H7 (cell line): ENCODE results near the gene KRTAP4-9. TPM values are rescaled to one million over a fixed set of nuclear protein-coding genes. Genes with fewer than 3 reads are reported as not detected.
"Not testable (repeated sequence)": the region's sequence is repeated elsewhere in the genome, so short reads cannot be mapped to it uniquely, and the experiment has no call there.

Source experiments
- DNase-seq: peaks from one replicate; pipeline ENCODE4 v3.0.0; 2012
- H3K27me3 ChIP-seq: 2 replicates; pipeline ENCODE4 v1.6.0; 2011; ENCODE audit warnings: mild to moderate bottlenecking, low read length; ENCODE audit not compliant: control insufficient read depth, insufficient read depth
- H3K36me3 ChIP-seq: replicated peaks from 2 replicates; pipeline ENCODE4 v1.5.1; 2011; ENCODE audit warnings: low read length; ENCODE audit not compliant: control insufficient read depth, insufficient read depth
- H3K4me3 ChIP-seq: 2 replicates; pipeline ENCODE4 v1.5.1; 2011; ENCODE audit warnings: low read depth, mild to moderate bottlenecking, control low read depth, low read length, moderate library complexity; ENCODE audit not compliant: insufficient read depth
- total RNA-seq: library from RNA; depleted of rRNA; stranded (reverse); fragments of >200 nt; shearing (Covaris generic); gene quantifications from 2 replicates; pipeline ENCODE4 v1.2.3, GENCODE V29; 2014; rRNA removed

The KRTAP4-9 gene
- not detected in 2 replicates for total RNA-seq

DNA sequence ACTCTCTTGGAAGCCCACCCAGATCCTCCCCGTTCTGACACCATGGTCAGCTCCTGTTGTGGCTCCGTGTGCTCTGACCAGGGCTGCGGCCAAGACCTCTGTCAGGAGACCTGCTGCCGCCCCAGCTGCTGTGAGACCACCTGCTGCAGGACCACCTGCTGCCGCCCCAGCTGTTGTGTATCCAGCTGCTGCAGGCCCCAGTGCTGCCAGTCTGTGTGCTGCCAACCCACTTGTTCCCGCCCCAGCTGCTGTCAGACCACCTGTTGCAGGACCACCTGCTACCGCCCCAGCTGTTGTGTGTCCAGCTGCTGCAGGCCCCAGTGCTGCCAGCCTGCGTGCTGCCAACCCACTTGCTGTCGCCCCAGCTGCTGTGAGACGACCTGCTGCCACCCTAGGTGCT, at the start of gene KRTAP4-9:
KRTAP4-9 (plus strand) TSS at position 43 of the 400 bp plus-strand sequence; CDS start at position 43, 0 bp downstream.
- H3K27me3 ChIP-seq, DNase-seq, H3K4me3 ChIP-seq, H3K36me3 ChIP-seq: not testable (repeated sequence)

DNA sequence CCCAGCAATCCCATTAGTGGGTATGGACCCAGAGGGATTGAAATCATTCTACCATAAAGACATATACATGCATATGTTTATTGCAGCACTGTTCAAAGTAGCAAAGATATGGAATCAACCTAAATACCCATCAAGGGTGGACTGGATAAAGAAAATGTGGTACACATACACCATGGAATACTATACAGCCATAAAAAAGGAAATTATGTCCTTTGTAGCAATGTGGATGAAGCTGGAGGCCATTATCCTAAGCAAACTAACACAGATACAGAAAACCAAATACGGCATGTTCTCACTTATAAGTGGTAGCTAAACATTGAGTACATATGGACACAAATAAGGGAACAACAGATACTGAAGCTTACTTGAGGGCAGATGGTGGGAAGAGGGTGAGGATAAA, 47.6 kb upstream of the KRTAP4-9 start:
- Histone ChIP-seq H3K36me3 (no peaks in the 10 kb centered on the region), H3K4me3 (no peak overlapping the region), H3K27me3 (no peaks in the 10 kb centered on the region)
- DNase-seq, result no peak

DNA sequence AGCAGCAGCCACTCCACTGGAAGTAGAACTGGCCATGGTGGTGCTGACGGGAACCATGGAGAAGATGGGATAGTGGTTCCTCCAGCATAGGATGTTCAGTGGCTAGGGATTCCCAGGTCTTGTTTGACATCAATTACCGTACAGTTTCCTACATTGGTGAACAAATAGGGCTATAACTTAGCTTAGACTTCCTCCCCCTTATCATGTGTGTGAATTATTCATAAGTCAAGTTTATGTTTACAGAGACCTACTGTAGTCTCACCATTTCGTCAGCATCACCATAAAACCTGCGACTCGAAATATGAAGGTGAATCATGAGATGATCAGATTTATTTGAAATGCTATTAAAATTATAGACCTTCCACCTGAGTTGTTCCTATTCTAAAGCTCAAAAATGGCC, 46.4 kb upstream of the KRTAP4-9 start:
- Histone ChIP-seq H3K36me3 (no peaks in the 10 kb centered on the region), H3K4me3 (no peak overlapping the region), H3K27me3 (no peaks in the 10 kb centered on the region)
- DNase-seq, result no peak

DNA sequence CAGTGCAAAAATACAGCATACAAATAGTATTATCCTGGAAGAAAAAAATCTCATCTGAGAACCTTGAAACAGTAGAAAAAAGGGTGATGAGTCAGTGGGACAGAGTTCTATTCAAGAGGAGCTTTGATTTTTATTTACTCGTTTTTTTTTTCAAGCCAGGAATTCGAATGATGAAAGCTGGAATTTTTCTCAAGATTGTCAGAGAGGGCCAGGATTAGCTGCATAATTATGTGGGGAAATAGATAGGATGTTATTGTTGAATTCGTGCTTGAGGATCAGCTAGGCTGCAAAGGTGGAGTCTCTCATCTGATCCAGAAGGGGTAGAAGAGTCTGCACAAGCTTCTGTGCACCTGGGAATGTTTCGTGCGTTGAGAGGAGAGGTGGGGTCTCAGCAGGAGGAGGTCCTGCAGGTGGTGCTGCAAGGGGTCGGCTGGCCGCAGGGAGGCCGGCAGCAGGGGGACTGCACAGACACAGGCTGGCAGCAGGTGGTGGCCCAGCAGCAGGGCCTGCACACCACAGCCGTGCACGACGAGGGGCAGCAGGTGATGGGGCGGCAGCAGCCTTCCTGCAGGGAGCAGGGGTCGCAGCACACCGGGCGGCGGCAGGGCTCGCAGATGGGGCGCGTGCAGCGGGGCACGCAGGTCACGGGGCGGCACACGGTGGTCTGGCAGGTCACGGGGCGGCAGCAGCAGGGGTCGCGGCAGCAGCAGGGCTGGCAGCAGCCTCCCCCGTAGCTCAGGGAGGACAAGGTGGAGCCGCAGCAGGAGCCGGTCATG, 45.7 kb upstream of the KRTAP4-9 start:
- H3K27me3 ChIP-seq, H3K36me3 ChIP-seq, H3K4me3 ChIP-seq: not testable (repeated sequence)
- DNase-seq, result peak; percentile 29

DNA sequence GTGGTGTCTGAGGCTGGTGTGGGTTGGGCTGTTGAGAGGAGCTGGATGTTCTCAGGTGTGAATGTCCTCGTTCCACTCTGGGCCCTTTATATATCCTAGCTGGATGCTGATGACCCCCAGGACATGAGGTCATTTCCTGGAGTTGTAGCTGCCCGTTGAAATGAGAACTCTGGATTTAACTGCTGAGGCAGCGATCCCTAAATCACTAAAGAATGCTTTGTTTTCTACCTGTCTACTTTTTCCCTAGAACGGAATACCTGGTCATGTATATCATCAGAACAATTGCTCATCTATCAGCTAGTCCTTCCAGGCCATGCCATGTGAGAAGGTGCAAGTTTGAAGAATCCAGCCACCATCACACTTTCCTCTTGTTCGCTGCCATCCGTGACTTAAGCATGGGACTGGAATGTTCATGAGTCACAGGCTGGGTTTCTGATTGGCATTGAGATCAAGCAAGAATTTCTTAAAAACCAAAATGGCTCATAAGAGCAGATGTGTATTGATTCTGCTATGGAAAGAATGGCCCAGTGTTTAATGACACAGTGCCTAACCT, 45.1 kb upstream of the KRTAP4-9 start, which contains the start of gene KRTAP2-3:
KRTAP2-3 (minus strand) TSS at position 63 of the 553 bp plus-strand sequence. CDS start 64 bp downstream, outside the sequence.
- no peak for DNase-seq
- Histone ChIP-seq H3K27me3 (no peaks in the 10 kb centered on the region), H3K36me3 (no peaks in the 10 kb centered on the region), H3K4me3 (no peak within 1 kb of the TSS)

DNA sequence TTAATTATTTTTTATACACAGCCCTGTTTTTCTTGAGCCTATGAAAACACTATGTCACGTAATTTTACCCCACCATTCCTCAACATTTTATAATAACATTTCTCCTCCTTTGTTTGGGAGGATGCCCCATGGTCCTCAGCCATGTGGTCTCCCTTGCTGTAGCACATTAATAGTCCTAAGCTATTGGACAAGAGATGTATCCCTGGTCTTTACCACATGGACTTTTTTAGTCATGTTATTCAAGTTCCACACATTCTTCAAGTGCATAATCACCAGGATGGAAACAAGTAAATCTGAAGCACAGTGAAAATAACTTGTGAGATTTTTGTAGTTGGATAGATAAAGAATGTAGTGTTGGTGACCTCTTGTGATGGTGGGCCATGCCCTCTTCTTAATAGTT, 43.2 kb upstream of the KRTAP4-9 start:
- no peak overlapping the region for H3K4me3 ChIP-seq
- no peak for DNase-seq

DNA sequence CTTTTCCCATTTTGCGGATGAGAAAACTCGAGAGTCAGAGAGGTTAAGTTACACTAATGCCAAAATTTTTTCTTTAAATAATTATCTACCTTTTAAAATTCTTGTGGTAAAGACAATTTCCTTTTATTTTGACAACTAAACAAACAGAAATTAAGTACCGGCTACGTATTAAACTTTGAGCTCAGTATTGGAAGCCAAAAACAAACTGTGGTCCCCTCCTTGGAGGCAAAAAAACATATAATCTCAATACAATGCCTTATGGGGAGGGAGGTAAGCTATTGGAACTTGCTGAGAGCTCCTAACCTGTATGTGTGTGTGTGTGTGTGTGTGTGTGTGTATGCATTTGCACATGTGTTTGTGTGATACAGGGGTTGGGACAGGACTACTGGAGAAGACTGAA, 41.7 kb upstream of the KRTAP4-9 start:
- Histone ChIP-seq H3K36me3 (no peaks in the 10 kb centered on the region), H3K27me3 (no peaks in the 10 kb centered on the region), H3K4me3 (no peak overlapping the region)
- DNase-seq, result no peak

More for the DNA sequence above, 43.2 kb upstream of the KRTAP4-9 start:
- Histone ChIP-seq H3K36me3 (no peaks in the 10 kb centered on the region), H3K27me3 (no peaks in the 10 kb centered on the region)

DNA sequence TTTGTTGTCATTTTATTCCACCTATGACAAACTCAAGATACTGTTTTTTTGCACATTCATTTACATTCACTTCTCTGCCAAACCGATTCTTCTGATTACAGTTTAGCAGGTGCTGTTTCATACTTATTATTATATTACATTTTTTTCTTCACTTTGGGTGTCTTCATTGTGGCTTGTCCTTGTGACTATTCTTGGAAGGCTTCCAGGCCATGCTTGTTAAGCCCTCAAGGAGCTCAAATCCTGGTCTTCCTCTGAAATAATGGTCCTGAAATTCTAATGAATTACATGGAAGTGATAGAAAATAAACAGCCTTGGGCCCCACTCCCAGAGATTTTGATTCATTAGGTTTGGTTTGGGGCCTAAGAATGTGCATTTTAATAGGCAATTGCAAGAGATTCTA, 40.9 kb upstream of the KRTAP4-9 start:
- Histone ChIP-seq H3K4me3 (no peak overlapping the region), H3K27me3 (no peaks in the 10 kb centered on the region), H3K36me3 (no peaks in the 10 kb centered on the region)
- DNase-seq, result no peak

DNA sequence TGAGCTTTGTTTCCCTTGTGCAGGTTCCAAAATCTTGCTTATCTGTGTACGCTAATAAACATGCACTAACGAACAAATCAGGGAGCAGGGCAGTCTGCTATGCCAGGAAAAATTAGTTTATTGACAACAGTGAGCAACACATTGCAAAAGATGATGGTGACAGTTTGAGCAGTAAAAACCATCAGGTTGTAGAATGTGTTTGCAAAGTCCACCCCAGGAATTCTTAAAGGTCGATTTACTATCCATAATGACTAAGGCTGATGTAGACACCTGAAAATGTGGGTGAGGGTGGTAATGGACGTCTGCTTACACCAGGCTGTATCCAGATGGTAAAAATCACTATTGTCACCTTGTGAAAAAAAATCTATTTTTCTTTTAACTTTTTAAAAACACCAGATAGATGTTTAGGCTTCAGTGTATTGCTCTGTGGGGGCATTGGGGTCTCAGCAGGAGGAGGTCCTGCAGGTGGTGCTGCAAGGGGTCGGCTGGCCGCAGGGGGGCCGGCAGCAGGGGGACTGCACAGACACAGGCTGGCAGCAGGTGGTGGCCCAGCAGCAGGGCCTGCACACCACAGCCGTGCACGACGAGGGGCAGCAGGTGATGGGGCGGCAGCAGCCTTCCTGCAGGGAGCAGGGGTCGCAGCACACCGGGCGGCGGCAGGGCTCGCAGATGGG, 40.0 kb upstream of the KRTAP4-9 start:
- not testable (repeated sequence) for H3K36me3 ChIP-seq, H3K27me3 ChIP-seq, H3K4me3 ChIP-seq, DNase-seq

DNA sequence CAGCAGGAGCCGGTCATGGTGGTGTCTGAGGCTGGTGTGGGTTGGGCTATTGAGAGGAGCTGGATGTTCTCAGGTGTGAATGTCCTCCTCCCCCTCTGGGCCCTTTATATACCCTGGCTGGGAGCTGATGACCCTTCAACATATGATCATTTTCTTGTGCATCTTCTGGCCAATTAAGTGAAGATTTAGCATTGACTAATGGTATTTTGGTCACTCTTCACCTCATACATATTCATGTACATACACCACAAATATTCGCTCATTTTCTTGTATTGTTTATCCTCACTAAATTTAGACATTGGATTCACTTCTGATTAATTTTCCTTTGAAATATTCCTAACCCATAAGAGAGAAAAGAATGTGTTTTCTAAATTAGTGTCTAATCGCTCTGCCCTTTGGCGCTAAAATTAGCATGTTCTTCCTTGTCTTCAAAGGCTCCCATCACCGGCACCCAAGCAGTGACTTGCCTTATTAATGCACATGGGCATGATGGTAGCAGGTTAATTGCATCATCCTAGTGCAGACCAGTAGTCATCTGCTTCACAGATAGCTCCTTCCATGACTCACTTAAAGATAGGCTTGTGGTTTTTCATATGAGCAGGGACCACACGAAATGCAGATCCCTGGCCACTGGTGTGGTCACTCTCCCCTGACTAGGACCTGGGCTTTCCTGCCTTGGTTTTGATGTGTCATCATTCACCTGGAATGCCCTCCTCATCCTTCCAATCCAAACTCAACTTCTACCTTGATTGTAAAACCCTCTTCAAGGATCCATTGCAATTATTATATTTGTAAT, 39.2 kb upstream of the KRTAP4-9 start, which contains the start of gene KRTAP2-4:
KRTAP2-4 (minus strand) TSS at position 51 of the 796 bp plus-strand sequence; CDS start at position 17, 34 bp downstream.
- Histone ChIP-seq H3K27me3 (no peaks in the 10 kb centered on the region), H3K36me3 (no peaks in the 10 kb centered on the region), H3K4me3 (no peak within 1 kb of the TSS)
- no peak for DNase-seq

DNA sequence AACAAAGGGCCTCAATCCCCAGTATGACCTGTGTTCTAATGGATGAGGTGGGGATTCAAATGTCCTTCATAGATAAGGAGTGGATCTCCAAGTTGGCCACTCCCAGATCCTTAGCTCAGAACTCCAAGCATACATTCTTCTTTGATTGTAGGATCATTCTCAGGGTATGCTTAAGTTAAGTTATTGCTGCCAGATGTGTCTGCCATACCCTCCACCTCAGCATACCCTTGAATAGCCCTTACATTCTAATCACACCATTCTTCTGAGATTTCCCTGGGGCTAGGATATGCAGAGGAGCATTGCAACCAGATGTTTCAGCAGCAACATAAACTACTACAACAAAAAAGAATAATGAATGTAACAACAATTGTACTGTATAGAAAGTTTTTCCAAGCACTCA, 37.9 kb upstream of the KRTAP4-9 start:
- Histone ChIP-seq H3K36me3 (no peaks in the 10 kb centered on the region), H3K27me3 (no peaks in the 10 kb centered on the region), H3K4me3 (no peak overlapping the region)
- no peak for DNase-seq

DNA sequence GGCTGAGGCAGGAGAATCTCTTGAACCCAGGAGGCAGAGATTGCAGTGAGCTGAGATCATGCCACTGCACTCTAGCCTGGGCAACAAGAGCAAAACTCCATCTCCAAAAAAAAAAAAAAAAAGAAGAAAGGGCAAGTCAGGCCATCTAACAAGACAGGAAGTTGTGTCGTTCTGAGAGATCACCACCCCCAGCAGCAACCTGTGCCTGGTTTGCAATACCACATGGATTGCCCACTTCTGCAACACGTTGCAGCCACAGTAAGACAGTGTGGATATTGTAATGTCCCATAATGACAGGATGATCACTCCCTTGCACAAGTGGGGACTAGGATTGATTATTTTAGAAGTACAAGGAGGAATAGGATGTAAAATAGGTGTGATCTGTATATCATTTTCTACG, 36.2 kb upstream of the KRTAP4-9 start:
- H3K27me3 ChIP-seq, result no peaks in the 10 kb centered on the region
- DNase-seq, result no peak
- no peak overlapping the region for H3K4me3 ChIP-seq
- H3K36me3 ChIP-seq, result no peaks in the 10 kb centered on the region

DNA sequence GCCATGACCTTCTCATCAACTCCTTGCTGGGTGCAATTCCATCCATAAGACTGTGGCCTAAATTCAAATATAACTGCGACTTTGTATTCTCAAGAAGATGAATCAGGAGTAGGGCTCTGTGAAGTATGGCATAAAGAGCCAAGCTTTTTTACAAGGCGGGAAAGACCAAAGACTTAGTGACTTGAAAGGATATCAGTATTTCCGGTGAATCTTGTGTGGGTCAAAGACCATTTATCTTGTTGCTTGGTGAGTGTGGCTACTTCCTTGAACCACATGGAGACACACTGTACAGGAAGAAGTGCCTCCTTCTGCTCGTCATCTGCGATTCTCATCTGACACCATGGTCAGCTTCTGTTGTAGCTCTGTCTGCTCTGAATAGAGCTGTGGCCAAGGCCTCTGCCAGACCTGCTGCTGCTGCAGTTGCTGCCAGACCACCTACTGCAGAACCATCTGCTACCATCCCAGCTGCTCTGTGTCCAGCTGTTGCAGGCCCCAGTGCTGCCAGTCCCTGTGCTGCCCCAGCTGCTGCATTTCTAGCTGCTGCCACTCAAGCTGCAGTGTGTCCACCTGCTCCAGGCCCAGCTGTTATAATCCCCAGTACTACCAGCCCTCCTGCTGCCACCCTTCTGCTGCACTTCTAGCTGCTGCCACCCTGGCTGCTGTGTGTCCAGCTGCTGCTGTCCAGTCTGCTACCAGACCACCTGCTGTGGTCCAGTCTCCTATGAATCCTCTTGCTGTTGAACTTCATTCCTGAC, 33.4 kb upstream of the KRTAP4-9 start:
- Histone ChIP-seq H3K27me3 (no peaks in the 10 kb centered on the region), H3K36me3 (no peaks in the 10 kb centered on the region), H3K4me3 (no peak overlapping the region)
- no peak for DNase-seq

DNA sequence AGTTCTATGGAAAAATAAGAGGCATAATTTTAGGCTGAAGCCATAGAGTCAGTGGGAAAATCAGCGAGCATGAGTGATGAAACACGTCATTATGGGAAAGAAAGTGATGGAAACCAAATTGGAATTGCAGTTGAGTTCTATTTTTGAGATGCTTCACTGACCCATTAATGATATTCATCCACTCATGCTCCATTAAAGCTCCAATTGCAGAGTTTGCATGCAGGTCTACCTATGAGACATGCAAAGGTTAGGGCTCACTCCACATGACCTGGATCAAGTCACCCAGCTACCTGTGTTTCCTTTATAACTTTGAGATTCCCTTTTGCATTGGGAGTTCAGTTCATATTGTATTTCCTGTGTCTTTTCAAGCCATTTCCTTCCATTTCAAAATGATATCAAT, 31.5 kb upstream of the KRTAP4-9 start:
- DNase-seq, result no peak
- H3K4me3 ChIP-seq, result no peak overlapping the region
- no peaks in the 10 kb centered on the region for H3K27me3 ChIP-seq
- H3K36me3 ChIP-seq, result no peaks in the 10 kb centered on the region
